H1 (cell line): Measurements from ENCODE around the gene QSOX1.

Experiments
- BRCA1 ChIP-seq: IDR thresholded peaks from 2 replicates; pipeline ENCODE4 v1.6.1; 2012; ENCODE audit warnings: low read depth, low read length, improper control_type of control experiment
- CHD1 ChIP-seq: IDR thresholded peaks from 2 replicates; pipeline ENCODE4 v1.6.1; 2012; ENCODE audit warnings: low read depth, low read length, improper control_type of control experiment
- CTBP2 ChIP-seq: IDR thresholded peaks from 2 replicates; pipeline ENCODE4 v1.7.0; 2011; ENCODE audit warnings: borderline replicate concordance, mild to moderate bottlenecking, moderate library complexity, mixed read lengths, low read length; ENCODE audit not compliant: insufficient read depth, insufficient read length
- POU5F1 ChIP-seq: IDR thresholded peaks from 2 replicates; pipeline ENCODE4 v1.6.1; 2011; ENCODE audit warnings: low read depth, mild to moderate bottlenecking, low read length, moderate library complexity
- RAD21 ChIP-seq, 2 experiments: IDR thresholded peaks in 1 of 2; conservative IDR thresholded peaks in 1 of 2; 2 replicates each; pipeline ENCODE4 v1.6.1; 2011; ENCODE audit warnings: low read depth in 2 of 2, low read length in 2 of 2, improper control_type of control experiment in 1 of 2, inconsistent platforms in 1 of 2, mild to moderate bottlenecking in 1 of 2, moderate library complexity in 1 of 2
- RFX5 ChIP-seq: IDR thresholded peaks from 2 replicates; pipeline ENCODE4 v1.6.1; 2011; ENCODE audit warnings: low read depth, low read length, improper control_type of control experiment, borderline replicate concordance
- RXRA ChIP-seq: IDR thresholded peaks from 2 replicates; pipeline ENCODE4 v1.6.1; 2011; ENCODE audit warnings: low read depth, mild to moderate bottlenecking, low read length, moderate library complexity; ENCODE audit not compliant: insufficient read depth
- SIN3A ChIP-seq, 2 experiments: IDR thresholded peaks in 1 of 2; conservative IDR thresholded peaks in 1 of 2; 2 replicates each; pipeline ENCODE4 v1.6.1; 2011 to 2012; ENCODE audit warnings: low read length in 2 of 2, improper control_type of control experiment in 1 of 2, low read depth in 1 of 2, mild to moderate bottlenecking in 1 of 2
- TBP ChIP-seq: IDR thresholded peaks from 2 replicates; pipeline ENCODE4 v1.6.1; 2011; ENCODE audit warnings: low read depth, low read length, improper control_type of control experiment
- TEAD4 ChIP-seq: IDR thresholded peaks from 2 replicates; pipeline ENCODE4 v1.6.1; 2012; ENCODE audit warnings: low read depth, low read length, inconsistent platforms, mixed read lengths
- YY1 ChIP-seq: IDR thresholded peaks from 2 replicates; pipeline ENCODE4 v1.6.1; 2011; ENCODE audit warnings: low read depth, mild to moderate bottlenecking, low read length
- ZNF274 ChIP-seq: IDR thresholded peaks from 2 replicates; pipeline ENCODE4 v1.7.0; 2012; ENCODE audit warnings: low read length, borderline replicate concordance; ENCODE audit errors: extremely low read depth
- TF ChIP-seq, protein P1 (sequence below), 3 experiments: IDR thresholded peaks; 1 replicate in 2 of 3; 2 replicates in 1 of 3; pipeline versions ENCODE4 v1.5.1 to v1.6.1; 2011; ENCODE audit warnings: low read length in 3 of 3, mild to moderate bottlenecking in 3 of 3, inconsistent platforms in 2 of 3, low read depth in 1 of 3, moderate library complexity in 1 of 3; ENCODE audit not compliant: insufficient read depth in 1 of 3; ENCODE audit errors: control extremely low read depth in 1 of 3
- TF ChIP-seq, protein P2 (sequence below): IDR thresholded peaks from 2 replicates; pipeline ENCODE4 v1.6.1; 2011; ENCODE audit warnings: low read length, improper control_type of control experiment

DNA sequence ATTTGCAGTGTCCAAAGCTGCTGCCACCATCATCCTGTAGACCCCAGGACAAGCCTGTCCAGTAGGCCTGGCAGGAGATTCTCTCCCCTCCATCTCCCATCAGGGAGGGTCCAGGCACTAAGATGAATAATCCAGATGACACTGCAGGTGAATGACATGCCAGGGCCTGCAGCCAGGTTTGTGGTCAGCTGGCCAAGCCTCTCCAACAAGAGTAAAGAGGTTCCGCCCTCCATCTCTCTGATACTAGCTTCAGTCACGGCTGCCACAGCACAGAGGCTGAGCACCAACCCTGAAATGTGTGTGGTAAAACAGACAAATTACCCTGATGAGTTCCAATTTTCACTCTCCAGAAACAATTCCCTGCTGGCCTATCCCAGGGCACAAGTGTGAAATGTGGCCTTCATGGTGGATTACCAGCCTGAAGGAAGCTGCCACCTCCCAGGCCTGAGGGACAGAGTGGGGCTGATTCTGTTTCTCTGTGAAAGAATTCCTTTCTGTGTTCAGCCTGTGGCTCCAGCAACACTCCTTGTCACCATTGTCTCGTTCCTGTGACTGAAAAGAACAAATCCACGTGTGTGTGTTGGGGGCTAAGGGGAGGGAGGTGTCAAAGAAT is 55.4 kb downstream of the QSOX1 start:
- TF ChIP-seq TEAD4 (no peak), SIN3A (conservative IDR thresholded peaks at IDR 0.05 in 1 of 2, IDR thresholded peaks at IDR 0.05 in 1 of 2; ENCODE audit: low read depth in 1 of 2, low read length in 2 of 2) (no peak), ZNF274 (no peak), YY1 (no peak), RFX5 (no peak), CHD1 (no peak), RAD21 (IDR thresholded peaks at IDR 0.05 in 1 of 2, conservative IDR thresholded peaks at IDR 0.05 in 1 of 2; ENCODE audit: low read depth in 2 of 2, low read length in 2 of 2) (no peak), POU5F1 (no peak), RXRA (no peak), CTBP2 (no peak), TBP (no peak), BRCA1 (no peak)
- TF ChIP-seq, protein P1, sequence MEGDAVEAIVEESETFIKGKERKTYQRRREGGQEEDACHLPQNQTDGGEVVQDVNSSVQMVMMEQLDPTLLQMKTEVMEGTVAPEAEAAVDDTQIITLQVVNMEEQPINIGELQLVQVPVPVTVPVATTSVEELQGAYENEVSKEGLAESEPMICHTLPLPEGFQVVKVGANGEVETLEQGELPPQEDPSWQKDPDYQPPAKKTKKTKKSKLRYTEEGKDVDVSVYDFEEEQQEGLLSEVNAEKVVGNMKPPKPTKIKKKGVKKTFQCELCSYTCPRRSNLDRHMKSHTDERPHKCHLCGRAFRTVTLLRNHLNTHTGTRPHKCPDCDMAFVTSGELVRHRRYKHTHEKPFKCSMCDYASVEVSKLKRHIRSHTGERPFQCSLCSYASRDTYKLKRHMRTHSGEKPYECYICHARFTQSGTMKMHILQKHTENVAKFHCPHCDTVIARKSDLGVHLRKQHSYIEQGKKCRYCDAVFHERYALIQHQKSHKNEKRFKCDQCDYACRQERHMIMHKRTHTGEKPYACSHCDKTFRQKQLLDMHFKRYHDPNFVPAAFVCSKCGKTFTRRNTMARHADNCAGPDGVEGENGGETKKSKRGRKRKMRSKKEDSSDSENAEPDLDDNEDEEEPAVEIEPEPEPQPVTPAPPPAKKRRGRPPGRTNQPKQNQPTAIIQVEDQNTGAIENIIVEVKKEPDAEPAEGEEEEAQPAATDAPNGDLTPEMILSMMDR (IDR thresholded peaks at IDR 0.05; ENCODE audit: control extremely low read depth in 1 of 3, insufficient read depth in 1 of 3, low read depth in 1 of 3, low read length in 3 of 3): no peak
- TF ChIP-seq, protein P2, sequence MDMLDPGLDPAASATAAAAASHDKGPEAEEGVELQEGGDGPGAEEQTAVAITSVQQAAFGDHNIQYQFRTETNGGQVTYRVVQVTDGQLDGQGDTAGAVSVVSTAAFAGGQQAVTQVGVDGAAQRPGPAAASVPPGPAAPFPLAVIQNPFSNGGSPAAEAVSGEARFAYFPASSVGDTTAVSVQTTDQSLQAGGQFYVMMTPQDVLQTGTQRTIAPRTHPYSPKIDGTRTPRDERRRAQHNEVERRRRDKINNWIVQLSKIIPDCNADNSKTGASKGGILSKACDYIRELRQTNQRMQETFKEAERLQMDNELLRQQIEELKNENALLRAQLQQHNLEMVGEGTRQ: no peak
